ENCODE results near the gene POU2F3. TPM values are rescaled to one million over a fixed set of nuclear protein-coding genes. Genes with fewer than 3 reads are reported as not detected.

Gene POU2F3
- total and polyA plus RNA-seq, 2 experiments from 2014 or later = not detected

GRCh38 chr11:120201653-120202052 is 38.3 kb upstream of the POU2F3 start:
- Histone ChIP-seq H2AFZ (no peak overlapping the region), H4K20me1 (ENCODE audit: insufficient read depth) (no peaks in the 10 kb centered on the region), H3K9ac (no peak overlapping the region), H3K9me2 (ENCODE audit: insufficient read depth) (no peaks in the 10 kb centered on the region), H3K9me3 (ENCODE audit: low read depth) (no peaks in the 10 kb centered on the region), H3K4me1 (ENCODE audit: insufficient read depth) (peaks cover 4% of the 10 kb centered on the region; the same call in 1 of the 2 replicates), H3F3A (ENCODE audit: insufficient read depth) (no peaks in the 10 kb centered on the region), H3K36me3 (ENCODE audit: low read depth) (no peaks in the 10 kb centered on the region), H3K27me3 (replicated peaks; ENCODE audit: insufficient read depth) (no peaks in the 10 kb centered on the region), H3K27ac (no peak overlapping the region), H3K79me2 (ENCODE audit: insufficient read depth) (no peaks in the 10 kb centered on the region), H3K4me2 (ENCODE audit: unreplicated experiment) (no peak overlapping the region), H3K4me3 (no peak overlapping the region)
- TF ChIP-seq EZH2phosphoT487 (IDR thresholded peaks at IDR 0.05; ENCODE audit: insufficient read depth, low read depth) (no peak), EZH2 (IDR thresholded peaks at IDR 0.05; ENCODE audit: insufficient read depth, poor library complexity, severe bottlenecking) (no peak)
- no peak for DNase-seq
- 38 to 45% methylated on average over 3 of the region's 3 CpGs for WGBS, 2 experiments (ENCODE audit: low coverage in 1 of 2, low lambda C conversion rate in 2 of 2, missing lambda C conversion rate in 2 of 2)
- in situ Hi-C loops (cut with MboI) = no loop called here

GRCh38 chr11:120203626-120204025 is 36.3 kb upstream of the POU2F3 start:
- Histone ChIP-seq H3K9ac (no peak overlapping the region), H3K9me2 (ENCODE audit: insufficient read depth) (no peaks in the 10 kb centered on the region), H3K4me1 (ENCODE audit: insufficient read depth) (peaks cover 10% of the 10 kb centered on the region), H3K4me2 (ENCODE audit: unreplicated experiment) (no peak overlapping the region), H3K9me3 (ENCODE audit: low read depth) (no peaks in the 10 kb centered on the region), H3K27ac (no peak overlapping the region), H3K27me3 (replicated peaks; ENCODE audit: insufficient read depth) (no peaks in the 10 kb centered on the region), H4K20me1 (ENCODE audit: insufficient read depth) (no peaks in the 10 kb centered on the region), H3K79me2 (ENCODE audit: insufficient read depth) (no peaks in the 10 kb centered on the region), H3K4me3 (no peak overlapping the region), H2AFZ (no peak overlapping the region), H3F3A (ENCODE audit: insufficient read depth) (no peaks in the 10 kb centered on the region; the same call in 1 of the 2 replicates), H3K36me3 (ENCODE audit: low read depth) (no peaks in the 10 kb centered on the region)
- 94 to 95% methylated on average over 4 of the region's 4 CpGs for WGBS, 2 experiments (ENCODE audit: low coverage in 1 of 2, low lambda C conversion rate in 2 of 2, missing lambda C conversion rate in 2 of 2)
- in situ Hi-C loops (cut with MboI) = no loop called here
- DNase-seq = no peak
- TF ChIP-seq EZH2 (IDR thresholded peaks at IDR 0.05; ENCODE audit: insufficient read depth, poor library complexity, severe bottlenecking) (no peak), EZH2phosphoT487 (IDR thresholded peaks at IDR 0.05; ENCODE audit: insufficient read depth, low read depth) (no peak)

GRCh38 chr11:120205596-120206161 is 34.3 kb upstream of the POU2F3 start:
- H3K4me1 ChIP-seq (ENCODE audit: insufficient read depth) = peaks cover 24% of the 10 kb centered on the region
- H3K4me2 ChIP-seq (ENCODE audit: unreplicated experiment) = no peak overlapping the region
- H3K36me3 ChIP-seq (ENCODE audit: low read depth) = no peaks in the 10 kb centered on the region
- H3K27ac ChIP-seq = no peak overlapping the region
- DNase-seq = peak; percentile 91
- H3K27me3 ChIP-seq (replicated peaks; ENCODE audit: insufficient read depth) = no peaks in the 10 kb centered on the region
- no peaks in the 10 kb centered on the region for H4K20me1 ChIP-seq (ENCODE audit: insufficient read depth)
- TF ChIP-seq EZH2phosphoT487 (IDR thresholded peaks at IDR 0.05; ENCODE audit: insufficient read depth, low read depth) (no peak), EZH2 (IDR thresholded peaks at IDR 0.05; ENCODE audit: insufficient read depth, poor library complexity, severe bottlenecking) (no peak)
- 66 to 67% methylated on average over 7 of the region's 7 CpGs for WGBS, 2 experiments (ENCODE audit: low coverage in 1 of 2, low lambda C conversion rate in 2 of 2, missing lambda C conversion rate in 2 of 2)
- H3K9ac ChIP-seq = no peak overlapping the region
- no peaks in the 10 kb centered on the region for H3K9me2 ChIP-seq (ENCODE audit: insufficient read depth)
- no peaks in the 10 kb centered on the region for H3K9me3 ChIP-seq (ENCODE audit: low read depth)
- no peak overlapping the region for H2AFZ ChIP-seq
- H3F3A ChIP-seq (ENCODE audit: insufficient read depth) = peaks cover 15% of the 10 kb centered on the region
- in situ Hi-C loops (cut with MboI) = no loop called here
- no peaks in the 10 kb centered on the region for H3K79me2 ChIP-seq (ENCODE audit: insufficient read depth)
- no peak overlapping the region for H3K4me3 ChIP-seq

- TF ChIP-seq EZH2 (IDR thresholded peaks at IDR 0.05; ENCODE audit: insufficient read depth, poor library complexity, severe bottlenecking) (no peak), EZH2phosphoT487 (IDR thresholded peaks at IDR 0.05; ENCODE audit: insufficient read depth, low read depth) (no peak)
- peaks cover 10% of the 10 kb centered on the region for H3K79me2 ChIP-seq (ENCODE audit: insufficient read depth)
- 98% methylated on average over 7 of the region's 7 CpGs for WGBS, 2 experiments (ENCODE audit: low coverage in 1 of 2, low lambda C conversion rate in 2 of 2, missing lambda C conversion rate in 2 of 2)
- no peak overlapping the region for H3K27ac ChIP-seq
- H3K9me3 ChIP-seq (ENCODE audit: low read depth) = no peaks in the 10 kb centered on the region
- no peak overlapping the region for H3K4me2 ChIP-seq (ENCODE audit: unreplicated experiment)
- peaks cover 15% of the 10 kb centered on the region for H3F3A ChIP-seq (ENCODE audit: insufficient read depth)
- no peak overlapping the region for H3K9ac ChIP-seq
- H3K9me2 ChIP-seq (ENCODE audit: insufficient read depth) = no peaks in the 10 kb centered on the region
- H4K20me1 ChIP-seq (ENCODE audit: insufficient read depth) = no peaks in the 10 kb centered on the region
- no peak for DNase-seq
- H2AFZ ChIP-seq = no peak overlapping the region
- no peaks in the 10 kb centered on the region for H3K36me3 ChIP-seq (ENCODE audit: low read depth)
- peaks cover 26% of the 10 kb centered on the region for H3K4me1 ChIP-seq (ENCODE audit: insufficient read depth)
- H3K4me3 ChIP-seq = no peak overlapping the region
- H3K27me3 ChIP-seq (replicated peaks; ENCODE audit: insufficient read depth) = no peaks in the 10 kb centered on the region
- in situ Hi-C loops (cut with MboI) = no loop called here
Observed at GRCh38 chr11:120207512-120207911, 32.4 kb upstream of the POU2F3 start.
